Stimulated activated CD4-positive, alpha-beta T cell treated with anti-CD3 and anti-CD28 coated beads, TNF-alpha, amount 100 ng/mL, for 24 hours (primary cell): ENCODE measurements around the gene IGFL1.
"Not testable (repeated sequence)": the region's sequence is repeated elsewhere in the genome, so short reads cannot be mapped to it uniquely, and the experiment has no call there.

Experiments used
- DNase-seq, 3 experiments: peaks; one replicate each; pipeline ENCODE4 v3.0.0-alpha.2; 2020; ENCODE audit warnings: low read depth in 3 of 3

IGFL1 gene

DNA sequence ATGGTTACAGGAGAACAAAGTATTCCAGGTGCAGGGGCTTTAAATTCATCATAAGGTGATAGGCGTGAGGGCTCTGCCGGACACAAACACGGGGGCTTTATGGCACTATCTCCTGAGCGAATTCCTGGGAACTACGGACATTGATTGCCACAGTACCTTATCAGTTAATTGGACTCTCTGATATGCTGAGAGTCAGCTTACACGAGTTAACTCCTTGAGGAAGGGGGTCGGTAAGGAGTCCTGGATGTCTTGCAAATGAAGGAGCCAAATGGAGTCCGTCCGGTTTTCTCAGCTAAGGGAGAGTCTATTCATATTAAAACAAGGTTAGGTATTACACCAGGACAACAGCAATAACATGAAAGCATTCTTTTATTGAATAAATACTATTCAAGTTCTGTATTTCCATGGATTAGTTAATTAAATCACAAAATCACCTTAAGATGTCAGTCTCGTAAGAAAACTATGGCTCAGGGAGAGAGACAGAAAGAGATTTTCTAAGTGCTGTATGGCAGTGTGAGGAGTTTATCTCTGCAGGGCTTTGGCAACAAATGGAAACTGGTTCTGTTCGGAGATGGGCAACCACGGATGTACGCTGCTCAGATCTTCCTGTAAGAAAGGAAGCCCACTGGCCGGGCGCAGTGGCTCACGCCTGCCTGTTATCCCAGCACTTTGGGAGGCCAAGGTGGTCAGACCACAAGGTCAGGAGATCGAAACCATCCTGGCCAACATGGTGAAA is 41.1 kb downstream of the IGFL1 start:
- no peak for DNase-seq

GRCh38 chr19:46271481-46272197 is 42.1 kb downstream of the IGFL1 start:
- peak in 2 of 3 experiments; percentile 3 to 8 for DNase-seq

GRCh38 chr19:46273931-46274330 is 44.4 kb downstream of the IGFL1 start:
- DNase-seq = not testable (repeated sequence)

GRCh38 chr19:46279177-46279576 is 49.6 kb downstream of the IGFL1 start:
- DNase-seq = no peak
